GM23338 (cell line): ENCODE results near the gene TCP10L. TPM values are rescaled to one million over a fixed set of nuclear protein-coding genes. Genes with fewer than 3 reads are reported as not detected.

Experiments
- ATAC-seq: fragments of 200-7000 bp; cut with Tn5 transposase; 3 replicates; pipeline ENCODE4 v1.9.1; 2020
- DNase-seq: peaks from one replicate; pipeline ENCODE4 v3.0.0-alpha.2; 2015; ENCODE audit warnings: low spot score
- H2AFZ ChIP-seq: fragments of 200-600 bp; sonication (generic); 2 replicates; pipeline ENCODE4 v1.8.0; 2016; ENCODE audit warnings: antibody characterized with exemption, mild to moderate bottlenecking, moderate library complexity
- H3F3A ChIP-seq: fragments of 200-600 bp; sonication (generic); replicated peaks from 2 replicates; pipeline ENCODE4 v1.8.0; 2017; ENCODE audit warnings: antibody characterized with exemption, mixed run types, low read depth
- H3K27ac ChIP-seq: fragments of 200-600 bp; sonication (generic); 2 replicates; pipeline ENCODE4 v1.6.1; 2016; ENCODE audit warnings: low read depth
- H3K27me3 ChIP-seq: fragments of 200-600 bp; sonication (generic); 2 replicates; pipeline ENCODE4 v1.8.0; 2016; ENCODE audit warnings: mild to moderate bottlenecking, mixed run types, moderate library complexity; ENCODE audit not compliant: insufficient read depth
- H3K36me3 ChIP-seq: fragments of 200-600 bp; sonication (generic); 2 replicates; pipeline ENCODE4 v1.8.0; 2016; ENCODE audit warnings: mild to moderate bottlenecking; ENCODE audit not compliant: insufficient read depth
- H3K4me1 ChIP-seq: fragments of 200-600 bp; sonication (generic); 2 replicates; pipeline ENCODE4 v1.8.0; 2016; ENCODE audit warnings: mild to moderate bottlenecking, moderate library complexity; ENCODE audit not compliant: insufficient read depth
- H3K4me2 ChIP-seq: fragments of 200-600 bp; sonication (generic); 2 replicates; pipeline ENCODE4 v1.7.1; 2017; ENCODE audit warnings: mixed run types
- H3K4me3 ChIP-seq: fragments of 200-600 bp; sonication (generic); 2 replicates; pipeline ENCODE4 v1.6.1; 2016; ENCODE audit warnings: mixed run types
- H3K79me2 ChIP-seq: fragments of 200-600 bp; sonication (generic); replicated peaks from 2 replicates; pipeline ENCODE4 v1.8.0; 2017; ENCODE audit warnings: mild to moderate bottlenecking; ENCODE audit not compliant: insufficient read depth
- H3K9me2 ChIP-seq: fragments of 200-600 bp; sonication (generic); 2 replicates; pipeline ENCODE4 v1.8.0; 2017; ENCODE audit not compliant: insufficient read depth
- H4K20me1 ChIP-seq: fragments of 200-600 bp; sonication (generic); replicated peaks from 2 replicates; pipeline ENCODE4 v1.8.0; 2017; ENCODE audit warnings: mild to moderate bottlenecking; ENCODE audit not compliant: insufficient read depth
- H3K27ac Mint-ChIP-seq: 2 replicates; pipeline ENCODE4 v1.8.0; 2020; ENCODE audit warnings: inconsistent platforms, mild to moderate bottlenecking, moderate library complexity, mixed read lengths
- H3K27me3 Mint-ChIP-seq: 3 replicates; pipeline ENCODE4 v1.8.0; 2022; ENCODE audit warnings: low read depth, mild to moderate bottlenecking, moderate library complexity, mixed read lengths, inconsistent platforms; ENCODE audit not compliant: insufficient read depth, poor library complexity
- H3K36me3 Mint-ChIP-seq: 3 replicates; pipeline ENCODE4 v1.8.0; 2021; ENCODE audit warnings: low read depth, mild to moderate bottlenecking, inconsistent platforms, moderate library complexity, mixed read lengths
- H3K4me1 Mint-ChIP-seq: 3 replicates; pipeline ENCODE4 v1.8.0; 2020; ENCODE audit warnings: mild to moderate bottlenecking, inconsistent platforms, mixed read lengths
- H3K4me3 Mint-ChIP-seq: 3 replicates; pipeline ENCODE4 v1.8.0; 2021; ENCODE audit warnings: moderate library complexity, mild to moderate bottlenecking, inconsistent platforms, mixed read lengths
- H3K9me3 Mint-ChIP-seq: 3 replicates; pipeline ENCODE4 v1.8.0; 2020; ENCODE audit warnings: moderate library complexity, mild to moderate bottlenecking, inconsistent platforms, mixed read lengths
- CREB1 ChIP-seq: fragments of 250-450 bp; sonication (Bioruptor Pico); IDR thresholded peaks from 2 replicates; pipeline ENCODE4 v1.5.0; 2020; ENCODE audit warnings: low read depth, mild to moderate bottlenecking, moderate library complexity
- CTCF ChIP-seq, 2 experiments: fragments of 200-600 bp in 1 of 2; sonication (generic) in 1 of 2; conservative IDR thresholded peaks; 2 replicates each; pipeline versions ENCODE4 v1.5.1 to v1.6.1; 2016 to 2017; ENCODE audit warnings: antibody characterized with exemption in 2 of 2, low read depth in 2 of 2, mild to moderate bottlenecking in 2 of 2, moderate library complexity in 1 of 2
- EZH2 ChIP-seq: fragments of 200-600 bp; sonication (generic); IDR thresholded peaks from one replicate; pipeline ENCODE4 v1.8.0; 2017; ENCODE audit warnings: antibody characterized with exemption, mild to moderate bottlenecking, low read depth; ENCODE audit not compliant: unreplicated experiment
- EZH2phosphoT487 ChIP-seq: fragments of 200-600 bp; sonication (generic); IDR thresholded peaks from one replicate; pipeline ENCODE4 v1.8.1; 2018; ENCODE audit warnings: antibody characterized with exemption; ENCODE audit not compliant: unreplicated experiment
- NANOG ChIP-seq: IDR thresholded peaks from 2 replicates; pipeline ENCODE4 v1.6.1; 2016; ENCODE audit warnings: antibody characterized with exemption, borderline replicate concordance
- POLR2AphosphoS5 ChIP-seq: IDR thresholded peaks from 2 replicates; pipeline ENCODE4 v1.6.1; 2016; ENCODE audit warnings: antibody characterized with exemption, low read depth
- REST ChIP-seq: IDR thresholded peaks from one replicate; pipeline ENCODE4 v1.6.1; 2018; ENCODE audit warnings: antibody characterized with exemption; ENCODE audit not compliant: unreplicated experiment
- ZNF331 ChIP-seq: fragments of 250-450 bp; sonication (Bioruptor Pico); IDR thresholded peaks from 2 replicates; pipeline ENCODE4 v1.5.0; 2020; ENCODE audit warnings: low read depth, mild to moderate bottlenecking, moderate library complexity
- polyA plus RNA-seq: library from polyadenylated mRNA; unstranded; fragments of >200 nt; fragmentation: Nextera tagmentation; extraction: Ambion mirVana; gene quantifications from 2 replicates; pipeline ENCODE4 v1.2.1, GENCODE V29; 2016
- total RNA-seq: library from RNA; depleted of rRNA; stranded (reverse); fragments of >200 nt; shearing (Covaris generic); gene quantifications from 2 replicates; pipeline ENCODE4 v1.2.3, GENCODE V29; 2014
- TF ChIP-seq, protein P1 (sequence below): IDR thresholded peaks from 2 replicates; pipeline ENCODE4 v1.6.1; 2016; ENCODE audit warnings: antibody characterized with exemption

The TCP10L gene
- total and polyA plus RNA-seq, 2 experiments from 2014 or later, result 0.10 to 0.65 TPM

DNA sequence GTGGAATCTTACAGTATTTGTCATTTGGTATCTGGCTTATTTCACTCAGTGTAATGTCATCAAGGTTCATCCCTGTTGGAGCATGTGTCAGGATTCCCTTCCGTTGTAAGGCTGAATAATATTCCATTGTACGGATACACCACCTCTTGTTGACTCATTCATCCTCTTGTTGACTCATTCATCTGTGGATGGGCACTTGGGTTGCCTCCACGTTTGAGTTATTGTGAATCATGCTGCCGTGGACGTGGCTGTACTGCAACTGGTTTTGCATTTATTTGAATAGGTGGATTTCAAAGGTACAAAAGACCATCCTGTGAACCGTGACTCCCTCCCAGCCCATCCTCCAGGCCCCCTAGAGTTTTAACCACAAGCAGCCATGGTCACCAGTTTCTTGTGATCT is 11.9 kb upstream of the TCP10L start:
- Histone ChIP-seq H3F3A (0 out of 2 replicates have a peak, but pooled peaks cover 5% of the 10 kb centered on the region), H3K4me2 (no peak overlapping the region), H3K27ac (no peak overlapping the region), H3K4me3 (no peak overlapping the region), H3K79me2 (no peaks in the 10 kb centered on the region), H3K9me2 (no peaks in the 10 kb centered on the region), H3K36me3 (peaks cover 14% of the 10 kb centered on the region), H3K4me1 (peaks cover 5% of the 10 kb centered on the region), H4K20me1 (peaks cover 13% of the 10 kb centered on the region), H2AFZ (no peak overlapping the region), H3K27me3 (no peaks in the 10 kb centered on the region)
- DNase-seq, result no peak
- ATAC-seq, result no peak
- peaks cover 8% of the 10 kb centered on the region for H3K27me3 Mint-ChIP-seq
- TF ChIP-seq CTCF (conservative IDR thresholded peaks at IDR 0.05; ENCODE audit: low read depth in 2 of 2), result no peak
- no peak for TF ChIP-seq CREB1 (CRISPR knock-in tag)
- TF ChIP-seq EZH2phosphoT487, result no peak
- peaks cover 38% of the 10 kb centered on the region for H3K36me3 Mint-ChIP-seq
- peaks cover 21% of the 10 kb centered on the region for H3K4me1 Mint-ChIP-seq
- no peak overlapping the region for H3K27ac Mint-ChIP-seq
- no peaks in the 10 kb centered on the region for H3K9me3 Mint-ChIP-seq
- H3K4me3 Mint-ChIP-seq, result no peak overlapping the region

DNA sequence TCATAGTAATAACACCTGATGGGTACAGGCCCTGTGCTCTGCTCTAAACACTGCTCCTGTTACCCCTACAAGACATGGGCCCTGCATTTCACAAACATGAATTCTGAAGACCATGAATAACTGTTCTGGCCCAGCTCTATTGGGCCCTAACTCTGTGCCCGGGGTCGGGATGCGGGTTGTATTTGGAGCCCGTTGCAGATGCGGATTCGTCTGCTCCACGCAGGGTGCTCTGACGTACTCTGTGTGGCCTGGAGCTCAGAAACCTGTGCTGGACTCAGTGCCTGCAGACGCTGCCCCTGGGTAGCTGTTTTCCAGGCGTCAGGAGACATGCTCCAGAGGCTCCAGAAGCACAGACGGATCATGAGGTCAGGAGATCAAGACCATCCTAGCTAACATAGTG is 10.1 kb upstream of the TCP10L start:
- Histone ChIP-seq H3K79me2 (no peaks in the 10 kb centered on the region), H3F3A (no peaks in the 10 kb centered on the region), H3K4me1 (0 out of 2 replicates have a peak, but pooled peaks cover under 1% of the 10 kb centered on the region), H3K9me2 (no peaks in the 10 kb centered on the region), H3K4me3 (no peak overlapping the region), H4K20me1 (peaks cover 9% of the 10 kb centered on the region), H3K36me3 (peaks cover 7% of the 10 kb centered on the region), H3K27me3 (no peaks in the 10 kb centered on the region), H3K4me2 (no peak overlapping the region), H3K27ac (no peak overlapping the region), H2AFZ (no peak overlapping the region)
- peaks cover 25% of the 10 kb centered on the region for H3K36me3 Mint-ChIP-seq
- H3K4me1 Mint-ChIP-seq, result peaks cover 19% of the 10 kb centered on the region
- no peak overlapping the region for H3K4me3 Mint-ChIP-seq
- ATAC-seq, result no peak
- peaks cover 17% of the 10 kb centered on the region for H3K27me3 Mint-ChIP-seq
- no peak overlapping the region for H3K27ac Mint-ChIP-seq
- DNase-seq, result no peak
- no peaks in the 10 kb centered on the region for H3K9me3 Mint-ChIP-seq
- TF ChIP-seq, protein P1, sequence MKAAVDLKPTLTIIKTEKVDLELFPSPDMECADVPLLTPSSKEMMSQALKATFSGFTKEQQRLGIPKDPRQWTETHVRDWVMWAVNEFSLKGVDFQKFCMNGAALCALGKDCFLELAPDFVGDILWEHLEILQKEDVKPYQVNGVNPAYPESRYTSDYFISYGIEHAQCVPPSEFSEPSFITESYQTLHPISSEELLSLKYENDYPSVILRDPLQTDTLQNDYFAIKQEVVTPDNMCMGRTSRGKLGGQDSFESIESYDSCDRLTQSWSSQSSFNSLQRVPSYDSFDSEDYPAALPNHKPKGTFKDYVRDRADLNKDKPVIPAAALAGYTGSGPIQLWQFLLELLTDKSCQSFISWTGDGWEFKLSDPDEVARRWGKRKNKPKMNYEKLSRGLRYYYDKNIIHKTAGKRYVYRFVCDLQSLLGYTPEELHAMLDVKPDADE, result no peak
- TF ChIP-seq ZNF331 (no peak), CREB1 (CRISPR knock-in tag) (no peak), NANOG (no peak), EZH2phosphoT487 (no peak), POLR2AphosphoS5 (no peak), EZH2 (no peak), REST (no peak)
